OCI-LY7 (cell line): ENCODE results near the gene UNC13A. TPM values are rescaled to one million over a fixed set of nuclear protein-coding genes. Genes with fewer than 3 reads are reported as not detected.

Experiments
- BruUV-seq: library from RNA; stranded (reverse); fragments of 400-500 nt; replicated peaks from 2 replicates; lab custom pipeline; 2021; lab: Mats Ljungman, UMichigan
- CTCF ChIA-PET: fragments of 300-600 bp; sonication (Branson Sonifier 250); formaldehyde crosslinking; loops from one replicate; lab custom pipeline; 2022; ENCODE audit warnings: antibody characterized with exemption; ENCODE audit not compliant: unreplicated experiment; lab: Charles Lee
- POLR2A ChIA-PET: fragments of 300-600 bp; sonication (Branson Sonifier 250); formaldehyde crosslinking; loops from one replicate; lab custom pipeline; 2022; ENCODE audit warnings: antibody characterized with exemption; lab: Charles Lee
- DNase-seq: peaks from one replicate; pipeline ENCODE4 v3.0.0-alpha.2; 2015; ENCODE audit warnings: low spot score
- H2AFZ ChIP-seq: fragments of 200-600 bp; sonication (generic), shearing (Covaris generic); 2 replicates; pipeline ENCODE4 v1.6.1; 2014; ENCODE audit warnings: mild to moderate bottlenecking, antibody characterized with exemption, low read length, moderate library complexity
- H3K27ac ChIP-seq: fragments of 200-600 bp; sonication (generic); 2 replicates; pipeline ENCODE4 v1.5.1; 2014; ENCODE audit warnings: mixed run types, low read depth, mild to moderate bottlenecking, moderate library complexity, low read length, inconsistent platforms; ENCODE audit not compliant: poor library complexity, severe bottlenecking
- H3K36me3 ChIP-seq: fragments of 200-600 bp; sonication (generic); 2 replicates; pipeline ENCODE4 v1.6.1; 2014; ENCODE audit warnings: mild to moderate bottlenecking, antibody characterized with exemption, low read length, moderate library complexity, mixed read lengths; ENCODE audit not compliant: insufficient read depth
- H3K4me1 ChIP-seq: fragments of 200-600 bp; sonication (generic); 2 replicates; pipeline ENCODE4 v1.5.1; 2014; ENCODE audit warnings: mild to moderate bottlenecking, low read length; ENCODE audit not compliant: insufficient read depth, poor library complexity, severe bottlenecking
- H3K4me2 ChIP-seq: fragments of 200-600 bp; sonication (generic); 2 replicates; pipeline ENCODE4 v1.6.1; 2014; ENCODE audit warnings: mild to moderate bottlenecking, low read length
- H3K4me3 ChIP-seq: fragments of 200-600 bp; sonication (generic); 2 replicates; pipeline ENCODE4 v1.5.1; 2014; ENCODE audit warnings: mild to moderate bottlenecking, low read depth, low read length; ENCODE audit not compliant: poor library complexity, severe bottlenecking
- H3K79me2 ChIP-seq: fragments of 200-600 bp; sonication (generic); 2 replicates; pipeline ENCODE4 v1.6.1; 2016; ENCODE audit warnings: low read depth, mild to moderate bottlenecking, low read length, moderate library complexity, mixed read lengths; ENCODE audit not compliant: insufficient read depth
- H3K9me2 ChIP-seq: fragments of 200-600 bp; sonication (generic); 2 replicates; pipeline ENCODE4 v1.6.1; 2016; ENCODE audit warnings: mild to moderate bottlenecking, low read length, mixed read lengths; ENCODE audit not compliant: insufficient read depth
- H3K9me3 ChIP-seq: fragments of 200-600 bp; sonication (generic); 2 replicates; pipeline ENCODE4 v1.6.1; 2014; ENCODE audit warnings: mild to moderate bottlenecking, mixed run types, low read length, mixed read lengths
- H4K20me1 ChIP-seq: fragments of 200-600 bp; sonication (generic); 2 replicates; pipeline ENCODE4 v1.6.1; 2014; ENCODE audit warnings: mild to moderate bottlenecking, antibody characterized with exemption, low read length, moderate library complexity, mixed read lengths; ENCODE audit not compliant: insufficient read depth
- EZH2phosphoT487 ChIP-seq: fragments of 200-600 bp; sonication (generic); IDR thresholded peaks from 2 replicates; pipeline ENCODE4 v1.6.1; 2018; ENCODE audit warnings: low read depth, borderline replicate concordance, mild to moderate bottlenecking, mixed run types, antibody characterized with exemption, low read length, moderate library complexity, mixed read lengths
- intact Hi-C: fragments of 100-400 bp; cut with micrococcal nuclease; formaldehyde crosslinking; loops from one replicate; pipeline ENCODE4 v1.10.0; 2022; ENCODE audit not compliant: unreplicated experiment
- total RNA-seq, 2 experiments: library from RNA; depleted of rRNA in 1 of 2; stranded (reverse); fragments of >200 nt in 1 of 2; shearing (Covaris generic) in 1 of 2; gene quantifications; 2 replicates each; pipeline ENCODE4 v1.2.3, GENCODE V29; 2014 to 2022
- TF ChIP-seq, protein P1 (sequence below): fragments of 200-600 bp; sonication (generic); conservative IDR thresholded peaks from 2 replicates; pipeline ENCODE4 v1.5.1; 2014; ENCODE audit warnings: mild to moderate bottlenecking, antibody characterized with exemption, low read length, moderate library complexity, mixed read lengths

UNC13A gene
- total RNA-seq, 2 experiments from 2014 or later, result 0.72 to 0.92 TPM

DNA sequence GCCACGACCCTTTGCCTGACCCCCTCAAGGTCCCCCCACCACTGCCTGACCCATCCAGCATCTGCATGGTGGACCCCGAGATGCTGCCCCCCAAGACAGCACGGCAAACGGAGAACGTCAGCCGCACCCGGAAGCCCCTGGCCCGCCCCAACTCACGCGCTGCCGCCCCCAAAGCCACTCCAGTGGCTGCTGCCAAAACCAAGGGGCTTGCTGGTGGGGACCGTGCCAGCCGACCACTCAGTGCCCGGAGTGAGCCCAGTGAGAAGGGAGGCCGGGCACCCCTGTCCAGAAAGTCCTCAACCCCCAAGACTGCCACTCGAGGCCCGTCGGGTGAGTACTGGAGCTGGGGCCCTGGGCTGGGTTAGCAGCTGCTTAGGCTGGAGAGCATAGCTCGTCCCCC, 39.7 kb upstream of the UNC13A start:
- ChIA-PET POLR2A (no interaction called here), CTCF (no interaction called here)
- no peaks in the 10 kb centered on the region for H3K4me1 ChIP-seq
- intact Hi-C loops, result no loop called here
- peaks cover 88% of the 10 kb centered on the region for H3K36me3 ChIP-seq
- TF ChIP-seq EZH2phosphoT487, result no peak
- TF ChIP-seq, protein P1, sequence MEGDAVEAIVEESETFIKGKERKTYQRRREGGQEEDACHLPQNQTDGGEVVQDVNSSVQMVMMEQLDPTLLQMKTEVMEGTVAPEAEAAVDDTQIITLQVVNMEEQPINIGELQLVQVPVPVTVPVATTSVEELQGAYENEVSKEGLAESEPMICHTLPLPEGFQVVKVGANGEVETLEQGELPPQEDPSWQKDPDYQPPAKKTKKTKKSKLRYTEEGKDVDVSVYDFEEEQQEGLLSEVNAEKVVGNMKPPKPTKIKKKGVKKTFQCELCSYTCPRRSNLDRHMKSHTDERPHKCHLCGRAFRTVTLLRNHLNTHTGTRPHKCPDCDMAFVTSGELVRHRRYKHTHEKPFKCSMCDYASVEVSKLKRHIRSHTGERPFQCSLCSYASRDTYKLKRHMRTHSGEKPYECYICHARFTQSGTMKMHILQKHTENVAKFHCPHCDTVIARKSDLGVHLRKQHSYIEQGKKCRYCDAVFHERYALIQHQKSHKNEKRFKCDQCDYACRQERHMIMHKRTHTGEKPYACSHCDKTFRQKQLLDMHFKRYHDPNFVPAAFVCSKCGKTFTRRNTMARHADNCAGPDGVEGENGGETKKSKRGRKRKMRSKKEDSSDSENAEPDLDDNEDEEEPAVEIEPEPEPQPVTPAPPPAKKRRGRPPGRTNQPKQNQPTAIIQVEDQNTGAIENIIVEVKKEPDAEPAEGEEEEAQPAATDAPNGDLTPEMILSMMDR, result no peak
- DNase-seq, result no peak
- H4K20me1 ChIP-seq, result no peaks in the 10 kb centered on the region
- no peak overlapping the region for H3K4me2 ChIP-seq
- peaks cover 3% of the 10 kb centered on the region; the same call in 1 of the 2 replicates for H3K9me3 ChIP-seq
- H3K4me3 ChIP-seq, result no peak overlapping the region
- no peaks in the 10 kb centered on the region; the same call in 1 of the 2 replicates for H3K79me2 ChIP-seq
- no TSS peak for BruUV-seq
- no peak overlapping the region for H2AFZ ChIP-seq
- H3K9me2 ChIP-seq, result no peaks in the 10 kb centered on the region
- H3K27ac ChIP-seq, result no peak overlapping the region

DNA sequence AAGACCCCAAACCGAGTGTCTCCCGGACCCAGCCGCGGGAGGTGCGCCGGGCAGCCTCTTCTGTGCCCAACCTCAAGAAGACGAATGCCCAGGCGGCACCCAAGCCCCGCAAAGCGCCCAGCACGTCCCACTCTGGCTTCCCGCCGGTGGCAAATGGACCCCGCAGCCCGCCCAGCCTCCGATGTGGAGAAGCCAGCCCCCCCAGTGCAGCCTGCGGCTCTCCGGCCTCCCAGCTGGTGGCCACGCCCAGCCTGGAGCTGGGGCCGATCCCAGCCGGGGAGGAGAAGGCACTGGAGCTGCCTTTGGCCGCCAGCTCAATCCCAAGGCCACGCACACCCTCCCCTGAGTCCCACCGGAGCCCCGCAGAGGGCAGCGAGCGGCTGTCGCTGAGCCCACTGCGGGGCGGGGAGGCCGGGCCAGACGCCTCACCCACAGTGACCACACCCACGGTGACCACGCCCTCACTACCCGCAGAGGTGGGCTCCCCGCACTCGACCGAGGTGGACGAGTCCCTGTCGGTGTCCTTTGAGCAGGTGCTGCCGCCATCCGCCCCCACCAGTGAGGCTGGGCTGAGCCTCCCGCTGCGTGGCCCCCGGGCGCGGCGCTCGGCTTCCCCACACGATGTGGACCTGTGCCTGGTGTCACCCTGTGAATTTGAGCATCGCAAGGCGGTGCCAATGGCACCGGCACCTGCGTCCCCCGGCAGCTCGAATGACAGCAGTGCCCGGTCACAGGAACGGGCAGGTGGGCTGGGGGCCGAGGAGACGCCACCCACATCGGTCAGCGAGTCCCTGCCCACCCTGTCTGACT, 39.0 kb upstream of the UNC13A start:
- DNase-seq, result no peak
- CTCF ChIA-PET, result no interaction called here
- Histone ChIP-seq H3K4me2 (no peak overlapping the region), H4K20me1 (no peaks in the 10 kb centered on the region), H3K36me3 (peaks cover 84% of the 10 kb centered on the region), H3K9me3 (peaks cover 3% of the 10 kb centered on the region; the same call in 1 of the 2 replicates), H3K4me3 (no peak overlapping the region), H3K9me2 (no peaks in the 10 kb centered on the region), H3K79me2 (no peaks in the 10 kb centered on the region; the same call in 1 of the 2 replicates), H3K27ac (no peak overlapping the region), H3K4me1 (no peaks in the 10 kb centered on the region), H2AFZ (no peak overlapping the region)
- BruUV-seq, result no TSS peak
- TF ChIP-seq, protein P1, result no peak
- TF ChIP-seq EZH2phosphoT487, result no peak
- intact Hi-C loops, result no loop called here
- POLR2A ChIA-PET, result no interaction called here
